Kidney epithelial cell (primary cell): ENCODE results near the gene CDC42BPG. TPM values are rescaled to one million over a fixed set of nuclear protein-coding genes. Genes with fewer than 3 reads are reported as not detected.

Experiments used
- DNase-seq: peaks from one replicate; pipeline ENCODE4 v3.0.0-alpha.2; 2010; ENCODE audit warnings: low read depth
- H3K27me3 ChIP-seq: 2 replicates; pipeline ENCODE4 v1.6.0; 2011; ENCODE audit warnings: low read length; ENCODE audit not compliant: control insufficient read depth, insufficient read depth
- H3K36me3 ChIP-seq: 2 replicates; pipeline ENCODE4 v1.5.1; 2011; ENCODE audit warnings: low read length; ENCODE audit not compliant: control insufficient read depth, insufficient read depth
- H3K4me3 ChIP-seq: 2 replicates; pipeline ENCODE4 v1.5.1; 2011; ENCODE audit warnings: low read depth, mild to moderate bottlenecking, control low read depth, low read length
- CTCF ChIP-seq: IDR thresholded peaks from 2 replicates; pipeline ENCODE4 v1.5.1; 2011; ENCODE audit warnings: mild to moderate bottlenecking, moderate library complexity, low read length, control low read depth, inconsistent platforms; ENCODE audit not compliant: insufficient read depth, poor library complexity, severe bottlenecking
- total RNA-seq: library from RNA; depleted of rRNA; stranded (reverse); fragments of >200 nt; gene quantifications from 2 replicates; pipeline ENCODE4 v1.2.3, GENCODE V29; 2015

Gene CDC42BPG
- total RNA-seq, 1 donor from 2014 or later, result 10.7 TPM

- Histone ChIP-seq H3K27me3 (no peaks in the 10 kb centered on the region), H3K36me3 (peaks cover 1% of the 10 kb centered on the region), H3K4me3 (peak overlapping the region; percentile 60)
- no peak for TF ChIP-seq CTCF
- DNase-seq, result no peak
Measured at GRCh38 chr11:64803846-64804345, 40.6 kb downstream of the CDC42BPG start.

GRCh38 chr11:64803158-64803845, 41.2 kb downstream of the CDC42BPG start, which contains the start of gene MAP4K2:
TSS of gene MAP4K2 (minus strand) at chr11:64803214. CDS start at chr11:64803149, 65 bp downstream.
- Histone ChIP-seq H3K36me3 (peaks cover 1% of the 10 kb centered on the region), H3K4me3 (peak within 1 kb of the TSS; percentile 60), H3K27me3 (no peaks in the 10 kb centered on the region)
- peak; percentile 31 for DNase-seq
- TF ChIP-seq CTCF, result peak; percentile 4

GRCh38 chr11:64802370-64803157, 41.9 kb downstream of the CDC42BPG start:
- Histone ChIP-seq H3K27me3 (no peaks in the 10 kb centered on the region), H3K36me3 (peaks cover 1% of the 10 kb centered on the region), H3K4me3 (peak overlapping the region; percentile 54)
- DNase-seq, result no peak
- no peak for TF ChIP-seq CTCF

- TF ChIP-seq CTCF, result no peak
- DNase-seq, result no peak
- no peaks in the 10 kb centered on the region for H3K27me3 ChIP-seq
- no peak overlapping the region for H3K4me3 ChIP-seq
- no peaks in the 10 kb centered on the region for H3K36me3 ChIP-seq
Measured at GRCh38 chr11:64801561-64802369, 42.7 kb downstream of the CDC42BPG start.

- no peak for TF ChIP-seq CTCF
- no peak overlapping the region for H3K4me3 ChIP-seq
- no peaks in the 10 kb centered on the region for H3K27me3 ChIP-seq
- DNase-seq, result no peak
- H3K36me3 ChIP-seq, result no peaks in the 10 kb centered on the region
Measured at GRCh38 chr11:64801158-64801464, 43.3 kb downstream of the CDC42BPG start.
